Measurements from ENCODE around the gene CNPY3. TPM values are rescaled to one million over a fixed set of nuclear protein-coding genes. Genes with fewer than 3 reads are reported as not detected.

CNPY3 gene
- total RNA-seq, 1 donor, result 33.3 TPM

GRCh38 chr6:42962096-42962495 is 32.8 kb downstream of the CNPY3 start:
- Histone ChIP-seq H3K36me3 (ENCODE audit: insufficient read depth, low read length) (peaks cover 25% of the 10 kb centered on the region), H3K27me3 (ENCODE audit: insufficient read depth, low read length) (no peaks in the 10 kb centered on the region), H3K79me2 (ENCODE audit: insufficient read depth, low read length) (no peaks in the 10 kb centered on the region), H3K4me3 (ENCODE audit: insufficient read depth, low read length) (no peak overlapping the region), H3K27ac (ENCODE audit: low read depth, low read length) (no peak overlapping the region), H3K9me3 (ENCODE audit: low read depth, low read length) (no peaks in the 10 kb centered on the region), H2AFZ (ENCODE audit: low read length) (no peak overlapping the region), H3K4me2 (ENCODE audit: insufficient read depth, low read length) (no peak overlapping the region), H3K4me1 (ENCODE audit: insufficient read depth, low read length) (peaks cover 11% of the 10 kb centered on the region), H4K20me1 (ENCODE audit: insufficient read depth, low read length) (no peaks in the 10 kb centered on the region)
- no peak for TF ChIP-seq CTCF (IDR thresholded peaks at IDR 0.05; ENCODE audit: extremely low read depth, low read depth, low read length)
- no peak for DNase-seq (ENCODE audit: insufficient read length, low spot score, missing footprints)

- H4K20me1 ChIP-seq (ENCODE audit: insufficient read depth, low read length), result no peaks in the 10 kb centered on the region
- peaks cover 11% of the 10 kb centered on the region for H3K4me1 ChIP-seq (ENCODE audit: insufficient read depth, low read length)
- no peaks in the 10 kb centered on the region for H3K79me2 ChIP-seq (ENCODE audit: insufficient read depth, low read length)
- no peak for DNase-seq (ENCODE audit: insufficient read length, low spot score, missing footprints)
- no peak overlapping the region for H3K4me2 ChIP-seq (ENCODE audit: insufficient read depth, low read length)
- no peak overlapping the region for H3K4me3 ChIP-seq (ENCODE audit: insufficient read depth, low read length)
- H3K9me3 ChIP-seq (ENCODE audit: low read depth, low read length), result no peaks in the 10 kb centered on the region
- no peak overlapping the region for H2AFZ ChIP-seq (ENCODE audit: low read length)
- no peak for TF ChIP-seq CTCF (IDR thresholded peaks at IDR 0.05; ENCODE audit: extremely low read depth, low read depth, low read length)
- H3K27me3 ChIP-seq (ENCODE audit: insufficient read depth, low read length), result no peaks in the 10 kb centered on the region
- H3K27ac ChIP-seq (ENCODE audit: low read depth, low read length), result no peak overlapping the region
- H3K36me3 ChIP-seq (ENCODE audit: insufficient read depth, low read length), result peaks cover 25% of the 10 kb centered on the region
Observed at GRCh38 chr6:42962502-42963178, 33.4 kb downstream of the CNPY3 start.

GRCh38 chr6:42963179-42963854 is 34.0 kb downstream of the CNPY3 start:
- Histone ChIP-seq H3K4me2 (ENCODE audit: insufficient read depth, low read length) (no peak overlapping the region), H3K27me3 (ENCODE audit: insufficient read depth, low read length) (no peaks in the 10 kb centered on the region), H3K36me3 (ENCODE audit: insufficient read depth, low read length) (peaks cover 30% of the 10 kb centered on the region), H3K4me1 (ENCODE audit: insufficient read depth, low read length) (peaks cover 11% of the 10 kb centered on the region), H3K79me2 (ENCODE audit: insufficient read depth, low read length) (no peaks in the 10 kb centered on the region), H2AFZ (ENCODE audit: low read length) (no peak overlapping the region), H3K9me3 (ENCODE audit: low read depth, low read length) (no peaks in the 10 kb centered on the region), H3K4me3 (ENCODE audit: insufficient read depth, low read length) (no peak overlapping the region), H3K27ac (ENCODE audit: low read depth, low read length) (no peak overlapping the region), H4K20me1 (ENCODE audit: insufficient read depth, low read length) (no peaks in the 10 kb centered on the region)
- DNase-seq (ENCODE audit: insufficient read length, low spot score, missing footprints), result no peak
- no peak for TF ChIP-seq CTCF (IDR thresholded peaks at IDR 0.05; ENCODE audit: extremely low read depth, low read depth, low read length)

GRCh38 chr6:42963855-42964605 is 34.8 kb downstream of the CNPY3 start:
- Histone ChIP-seq H3K27me3 (ENCODE audit: insufficient read depth, low read length) (no peaks in the 10 kb centered on the region), H3K4me3 (ENCODE audit: insufficient read depth, low read length) (no peak overlapping the region), H3K27ac (ENCODE audit: low read depth, low read length) (no peak overlapping the region), H4K20me1 (ENCODE audit: insufficient read depth, low read length) (no peaks in the 10 kb centered on the region), H3K4me1 (ENCODE audit: insufficient read depth, low read length) (peaks cover 11% of the 10 kb centered on the region), H3K79me2 (ENCODE audit: insufficient read depth, low read length) (no peaks in the 10 kb centered on the region), H2AFZ (ENCODE audit: low read length) (no peak overlapping the region), H3K9me3 (ENCODE audit: low read depth, low read length) (no peaks in the 10 kb centered on the region), H3K4me2 (ENCODE audit: insufficient read depth, low read length) (no peak overlapping the region), H3K36me3 (ENCODE audit: insufficient read depth, low read length) (peaks cover 37% of the 10 kb centered on the region)
- peak; percentile 91 for DNase-seq (ENCODE audit: insufficient read length, low spot score, missing footprints)
- peak; percentile 19 for TF ChIP-seq CTCF (IDR thresholded peaks at IDR 0.05; ENCODE audit: extremely low read depth, low read depth, low read length)

Data from osteoblast (primary cell).